NB4 (cell line): ENCODE results near the gene KCNMB2.

Experiments
- POLR2A ChIP-seq: IDR thresholded peaks from 2 replicates; pipeline ENCODE4 v1.6.1; 2011; ENCODE audit warnings: mild to moderate bottlenecking; ENCODE audit not compliant: insufficient read length; ENCODE audit errors: extremely low read depth
- TF ChIP-seq, protein P1 (sequence below): IDR thresholded peaks from one replicate; pipeline ENCODE4 v1.5.1; 2012; ENCODE audit warnings: low read depth, low read length

DNA sequence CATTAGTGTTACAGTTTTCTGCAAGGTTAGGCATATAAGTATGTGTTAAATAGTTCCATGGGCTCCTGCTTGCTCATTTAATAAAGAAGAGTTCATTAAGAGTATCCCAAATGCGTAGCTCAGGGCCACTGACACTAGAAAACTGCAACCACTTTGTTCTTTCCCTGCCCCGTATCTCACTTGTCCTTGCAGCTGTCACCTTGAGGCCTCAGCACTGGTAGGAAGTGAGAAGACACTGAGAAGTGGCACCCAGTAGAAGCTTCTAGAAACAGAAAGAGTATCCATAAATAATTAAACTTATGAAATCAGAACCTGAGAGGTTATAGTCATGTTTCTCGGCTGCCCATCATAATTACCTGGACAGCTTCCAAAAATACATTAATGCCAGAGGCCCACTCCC, 266.0 kb downstream of the KCNMB2 start:
- TF ChIP-seq, protein P1, sequence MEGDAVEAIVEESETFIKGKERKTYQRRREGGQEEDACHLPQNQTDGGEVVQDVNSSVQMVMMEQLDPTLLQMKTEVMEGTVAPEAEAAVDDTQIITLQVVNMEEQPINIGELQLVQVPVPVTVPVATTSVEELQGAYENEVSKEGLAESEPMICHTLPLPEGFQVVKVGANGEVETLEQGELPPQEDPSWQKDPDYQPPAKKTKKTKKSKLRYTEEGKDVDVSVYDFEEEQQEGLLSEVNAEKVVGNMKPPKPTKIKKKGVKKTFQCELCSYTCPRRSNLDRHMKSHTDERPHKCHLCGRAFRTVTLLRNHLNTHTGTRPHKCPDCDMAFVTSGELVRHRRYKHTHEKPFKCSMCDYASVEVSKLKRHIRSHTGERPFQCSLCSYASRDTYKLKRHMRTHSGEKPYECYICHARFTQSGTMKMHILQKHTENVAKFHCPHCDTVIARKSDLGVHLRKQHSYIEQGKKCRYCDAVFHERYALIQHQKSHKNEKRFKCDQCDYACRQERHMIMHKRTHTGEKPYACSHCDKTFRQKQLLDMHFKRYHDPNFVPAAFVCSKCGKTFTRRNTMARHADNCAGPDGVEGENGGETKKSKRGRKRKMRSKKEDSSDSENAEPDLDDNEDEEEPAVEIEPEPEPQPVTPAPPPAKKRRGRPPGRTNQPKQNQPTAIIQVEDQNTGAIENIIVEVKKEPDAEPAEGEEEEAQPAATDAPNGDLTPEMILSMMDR = no peak
- TF ChIP-seq POLR2A = no peak
